ENCODE results near the gene CELA3A.

- no peak for TF ChIP-seq FOXM1 (IDR thresholded peaks at IDR 0.05; ENCODE audit: borderline replicate concordance)
- no peak for TF ChIP-seq TARDBP (IDR thresholded peaks at IDR 0.05)
- no peak for TF ChIP-seq ZNF384 (IDR thresholded peaks at IDR 0.05)
- TF ChIP-seq SUZ12 (IDR thresholded peaks at IDR 0.05): no peak
- TF ChIP-seq BHLHE40 (IDR thresholded peaks at IDR 0.05; ENCODE audit: borderline replicate concordance): no peak
- no peak for TF ChIP-seq SP1 (IDR thresholded peaks at IDR 0.05)
- TF ChIP-seq L3MBTL2 (conservative IDR thresholded peaks at IDR 0.05): no peak
- no peak for TF ChIP-seq FOXA1 (IDR thresholded peaks at IDR 0.05)
- no peak for TF ChIP-seq HDGF (IDR thresholded peaks at IDR 0.05; ENCODE audit: borderline replicate concordance)
- no peak for TF ChIP-seq FOXK2 (IDR thresholded peaks at IDR 0.05)
- no peak for TF ChIP-seq CTBP1 (IDR thresholded peaks at IDR 0.05; ENCODE audit: borderline replicate concordance)
These were observed 50.2 kb downstream of the CELA3A start for GRCh38 chr1:22051607-22052114.
